HEK293T (cell line): ENCODE results near the gene OR12D1.
"Not testable (repeated sequence)": the region's sequence is repeated elsewhere in the genome, so short reads cannot be mapped to it uniquely, and the experiment has no call there.

Experiments used
- CTCF ChIA-PET: fragments of 350-600 bp; formaldehyde crosslinking; extraction: SDS; loops from one replicate; lab custom pipeline; 2021; ENCODE audit warnings: antibody characterized with exemption, inconsistent platforms; lab: Yijun Ruan, JAX
- POLR2A ChIA-PET: fragments of 350-600 bp; formaldehyde crosslinking; extraction: SDS; loops from one replicate; lab custom pipeline; 2020; ENCODE audit warnings: antibody characterized with exemption, inconsistent platforms; lab: Yijun Ruan, JAX
- DNase-seq: peaks from one replicate; pipeline ENCODE4 v3.0.0; 2012; ENCODE audit warnings: mixed read lengths; ENCODE audit errors: extremely low spot score
- ARNT ChIP-seq: fragments of 450-650 bp; IDR thresholded peaks from 2 replicates; pipeline ENCODE4 v1.6.1; 2017; ENCODE audit warnings: mild to moderate bottlenecking
- BHLHE40 ChIP-seq: fragments of 450-650 bp; IDR thresholded peaks from 2 replicates; pipeline ENCODE4 v1.6.1; 2016; ENCODE audit warnings: mild to moderate bottlenecking, moderate library complexity, borderline replicate concordance
- CTBP1 ChIP-seq: fragments of 450-650 bp; IDR thresholded peaks from 2 replicates; pipeline ENCODE4 v1.6.1; 2016; ENCODE audit warnings: borderline replicate concordance
- ELF4 ChIP-seq: fragments of 450-650 bp; IDR thresholded peaks from 2 replicates; pipeline ENCODE4 v1.6.1; 2017; ENCODE audit warnings: antibody characterized with exemption
- FOXA1 ChIP-seq: fragments of 450-650 bp; IDR thresholded peaks from 2 replicates; pipeline ENCODE4 v1.6.1; 2016; ENCODE audit warnings: mild to moderate bottlenecking
- FOXK2 ChIP-seq: fragments of 450-650 bp; IDR thresholded peaks from 2 replicates; pipeline ENCODE4 v1.6.1; 2016; ENCODE audit warnings: mild to moderate bottlenecking
- FOXM1 ChIP-seq: fragments of 450-650 bp; IDR thresholded peaks from 2 replicates; pipeline ENCODE4 v1.6.1; 2017; ENCODE audit warnings: mild to moderate bottlenecking, borderline replicate concordance
- HDGF ChIP-seq: fragments of 450-650 bp; IDR thresholded peaks from 2 replicates; pipeline ENCODE4 v1.6.1; 2017; ENCODE audit warnings: antibody characterized with exemption, borderline replicate concordance
- L3MBTL2 ChIP-seq: fragments of 450-650 bp; conservative IDR thresholded peaks from 2 replicates; pipeline ENCODE4 v1.6.1; 2016; ENCODE audit warnings: mild to moderate bottlenecking
- LEF1 ChIP-seq: fragments of 450-650 bp; IDR thresholded peaks from 2 replicates; pipeline ENCODE4 v1.6.1; 2017; ENCODE audit warnings: mild to moderate bottlenecking, borderline replicate concordance
- NFRKB ChIP-seq: fragments of 450-650 bp; IDR thresholded peaks from 2 replicates; pipeline ENCODE4 v1.6.1; 2016; ENCODE audit warnings: mild to moderate bottlenecking, moderate library complexity
- SP1 ChIP-seq: fragments of 450-650 bp; IDR thresholded peaks from 2 replicates; pipeline ENCODE4 v1.6.1; 2017
- SUZ12 ChIP-seq: fragments of 450-650 bp; IDR thresholded peaks from 2 replicates; pipeline ENCODE4 v1.6.1; 2016; ENCODE audit warnings: mild to moderate bottlenecking
- TARDBP ChIP-seq: fragments of 450-650 bp; IDR thresholded peaks from 2 replicates; pipeline ENCODE4 v1.6.1; 2016
- ZNF384 ChIP-seq: fragments of 450-650 bp; IDR thresholded peaks from 2 replicates; pipeline ENCODE4 v1.6.1; 2016
- TF ChIP-seq, protein P1 (sequence below): fragments of 450-650 bp; IDR thresholded peaks from 2 replicates; pipeline ENCODE4 v1.6.1; 2016

Gene OR12D1

GRCh38 chr6:29425075-29425474 is 10.3 kb downstream of the OR12D1 start:
- TF ChIP-seq FOXM1: no peak
- TF ChIP-seq FOXK2: no peak
- TF ChIP-seq ARNT: no peak
- no peak for TF ChIP-seq FOXA1
- TF ChIP-seq ZNF384: no peak
- TF ChIP-seq HDGF: no peak
- no peak for TF ChIP-seq NFRKB
- no peak for TF ChIP-seq CTBP1
- TF ChIP-seq SUZ12: no peak
- TF ChIP-seq ELF4: no peak
- TF ChIP-seq LEF1: no peak
- no peak for TF ChIP-seq L3MBTL2
- TF ChIP-seq BHLHE40: no peak
- TF ChIP-seq SP1: no peak
- no peak for DNase-seq

DNA sequence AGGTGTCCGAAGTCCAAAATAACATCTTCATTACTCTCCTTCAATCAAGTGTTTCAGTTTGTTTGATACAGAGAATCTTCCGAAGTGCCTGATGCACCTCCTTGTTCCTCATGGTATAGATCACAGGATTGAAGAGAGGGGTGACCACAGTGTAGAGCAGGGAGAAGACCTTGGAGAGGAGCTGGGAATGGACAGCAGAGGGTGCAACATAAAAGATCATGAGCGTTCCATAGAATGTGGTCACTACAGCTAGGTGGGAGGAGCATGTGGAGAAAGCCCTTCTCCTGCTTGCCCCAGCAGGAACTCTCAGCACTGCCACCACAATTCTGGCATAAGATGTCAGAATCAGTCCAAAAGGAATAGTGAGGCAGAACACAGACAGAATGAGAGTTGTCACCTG is 11.9 kb downstream of the OR12D1 start:
- no peak for TF ChIP-seq ELF4
- no peak for TF ChIP-seq CTBP1
- TF ChIP-seq L3MBTL2: no peak
- no peak for TF ChIP-seq FOXM1
- no peak for TF ChIP-seq FOXA1
- TF ChIP-seq HDGF: no peak
- TF ChIP-seq SP1: no peak
- no peak for TF ChIP-seq SUZ12
- TF ChIP-seq FOXK2: no peak
- TF ChIP-seq NFRKB: no peak
- TF ChIP-seq, protein P1, sequence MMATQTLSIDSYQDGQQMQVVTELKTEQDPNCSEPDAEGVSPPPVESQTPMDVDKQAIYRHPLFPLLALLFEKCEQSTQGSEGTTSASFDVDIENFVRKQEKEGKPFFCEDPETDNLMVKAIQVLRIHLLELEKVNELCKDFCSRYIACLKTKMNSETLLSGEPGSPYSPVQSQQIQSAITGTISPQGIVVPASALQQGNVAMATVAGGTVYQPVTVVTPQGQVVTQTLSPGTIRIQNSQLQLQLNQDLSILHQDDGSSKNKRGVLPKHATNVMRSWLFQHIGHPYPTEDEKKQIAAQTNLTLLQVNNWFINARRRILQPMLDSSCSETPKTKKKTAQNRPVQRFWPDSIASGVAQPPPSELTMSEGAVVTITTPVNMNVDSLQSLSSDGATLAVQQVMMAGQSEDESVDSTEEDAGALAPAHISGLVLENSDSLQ: no peak
- TF ChIP-seq TARDBP: no peak
- TF ChIP-seq BHLHE40: no peak
- no peak for TF ChIP-seq ZNF384
- TF ChIP-seq LEF1: no peak
- TF ChIP-seq ARNT: no peak
- DNase-seq: no peak
- CTCF ChIA-PET: no interaction called here
- POLR2A ChIA-PET: no interaction called here

More at GRCh38 chr6:29425075-29425474, 10.3 kb downstream of the OR12D1 start:
- CTCF ChIA-PET: no interaction called here
- POLR2A ChIA-PET: no interaction called here

GRCh38 chr6:29436730-29437129 is 22.0 kb downstream of the OR12D1 start:
- CTCF ChIA-PET, DNase-seq, POLR2A ChIA-PET: not testable (repeated sequence)

- ChIA-PET CTCF (no interaction called here), POLR2A (no interaction called here)
- TF ChIP-seq NFRKB (no peak), LEF1 (no peak), BHLHE40 (no peak), CTBP1 (no peak), ELF4 (no peak), ARNT (no peak), FOXK2 (no peak), FOXM1 (no peak), SUZ12 (no peak), L3MBTL2 (no peak), SP1 (no peak), ZNF384 (no peak), FOXA1 (no peak)
- TF ChIP-seq, protein P1: no peak
- DNase-seq: no peak
Observed at GRCh38 chr6:29439006-29439405, 24.3 kb downstream of the OR12D1 start, which contains the start of gene OR10C1. Gene OR10C1 (plus strand): TSS chr6:29439306. CDS start chr6:29440016, 710 bp downstream.

DNA sequence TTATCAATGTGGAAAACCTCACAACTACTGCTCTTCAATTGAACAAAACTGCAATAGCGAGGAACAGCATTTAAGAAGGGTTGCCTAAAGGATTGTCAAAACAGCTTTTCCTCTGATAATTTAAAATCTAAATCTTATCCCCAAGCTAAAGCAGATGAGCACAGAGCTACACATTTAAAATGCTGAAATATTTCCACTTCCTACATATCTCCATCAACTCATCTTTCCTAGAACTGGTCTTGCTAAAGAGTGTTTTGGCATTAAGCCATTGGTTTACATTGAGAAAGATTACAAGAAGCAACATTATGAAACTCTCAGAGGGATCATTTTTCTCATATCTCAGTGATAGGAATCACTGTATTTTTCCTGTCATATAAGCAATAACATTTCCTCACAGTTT is 28.0 kb downstream of the OR12D1 start:
- ChIA-PET CTCF (no interaction called here), POLR2A (no interaction called here)
- DNase-seq: no peak
- TF ChIP-seq L3MBTL2: no peak
- TF ChIP-seq ELF4: no peak
- no peak for TF ChIP-seq CTBP1
- no peak for TF ChIP-seq SUZ12
- TF ChIP-seq BHLHE40: no peak
- TF ChIP-seq LEF1: no peak
- no peak for TF ChIP-seq FOXK2

DNA sequence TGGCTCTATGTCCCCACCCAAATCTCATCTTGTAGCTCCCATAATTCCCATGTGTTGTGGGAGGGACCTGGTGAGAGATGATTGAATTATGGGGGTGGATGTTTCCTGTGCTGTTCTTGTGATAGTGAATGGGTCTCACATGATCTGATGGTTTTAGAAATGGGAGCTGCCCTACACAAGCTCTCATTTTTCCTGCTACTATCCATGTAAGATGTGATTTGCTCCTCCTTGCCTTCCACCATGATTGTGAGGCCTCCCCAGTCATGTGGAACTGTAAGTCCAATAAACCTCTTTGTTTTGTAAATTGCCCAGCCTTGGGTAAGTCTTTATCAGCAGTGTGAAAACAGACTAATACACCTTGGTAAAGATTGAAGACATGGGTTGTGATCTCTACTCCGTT is 29.3 kb downstream of the OR12D1 start:
- POLR2A ChIA-PET, DNase-seq, CTCF ChIA-PET: not testable (repeated sequence)

DNA sequence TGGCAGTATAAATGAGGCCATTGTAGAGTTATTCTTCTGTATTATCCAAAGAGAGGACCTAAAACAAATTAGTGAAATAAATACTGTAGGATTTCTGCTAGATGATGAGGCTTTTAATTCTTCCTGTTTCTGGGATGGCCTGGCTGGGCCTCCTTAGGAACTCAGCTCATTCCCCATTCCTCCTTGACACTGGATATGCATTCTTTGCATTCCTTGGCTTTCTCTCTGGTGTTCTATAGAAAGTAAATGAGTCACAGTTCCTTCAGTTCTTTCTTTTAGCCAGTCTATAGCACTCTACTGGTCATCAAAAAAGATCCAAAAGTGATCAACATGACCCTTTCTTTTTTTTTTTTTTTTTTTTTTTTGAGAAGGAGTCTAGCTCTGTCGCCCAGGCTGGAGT is 32.9 kb downstream of the OR12D1 start:
- TF ChIP-seq SP1: no peak
- no peak for TF ChIP-seq SUZ12
- TF ChIP-seq ZNF384: no peak
- no peak for TF ChIP-seq FOXM1
- no peak for TF ChIP-seq HDGF
- no peak for TF ChIP-seq TARDBP
- TF ChIP-seq NFRKB: no peak
- TF ChIP-seq L3MBTL2: no peak
- TF ChIP-seq, protein P1: no peak
- no peak for TF ChIP-seq FOXK2
- TF ChIP-seq BHLHE40: no peak
- no peak for TF ChIP-seq FOXA1
- TF ChIP-seq LEF1: no peak
- TF ChIP-seq ARNT: no peak
- TF ChIP-seq ELF4: no peak
- no peak for TF ChIP-seq CTBP1
- ChIA-PET POLR2A (no interaction called here), CTCF (no interaction called here)
- DNase-seq: no peak
